GM21515 (cell line): Measurements from ENCODE around the gene OR2V2.
"Not testable (repeated sequence)": the region's sequence is repeated elsewhere in the genome, so short reads cannot be mapped to it uniquely, and the experiment has no call there.

Experiments
- ATAC-seq: cut with Tn5 transposase; IDR thresholded peaks from one replicate; pipeline ENCODE4 v1.9.1; 2021; ENCODE audit not compliant: unreplicated experiment

OR2V2 gene

DNA sequence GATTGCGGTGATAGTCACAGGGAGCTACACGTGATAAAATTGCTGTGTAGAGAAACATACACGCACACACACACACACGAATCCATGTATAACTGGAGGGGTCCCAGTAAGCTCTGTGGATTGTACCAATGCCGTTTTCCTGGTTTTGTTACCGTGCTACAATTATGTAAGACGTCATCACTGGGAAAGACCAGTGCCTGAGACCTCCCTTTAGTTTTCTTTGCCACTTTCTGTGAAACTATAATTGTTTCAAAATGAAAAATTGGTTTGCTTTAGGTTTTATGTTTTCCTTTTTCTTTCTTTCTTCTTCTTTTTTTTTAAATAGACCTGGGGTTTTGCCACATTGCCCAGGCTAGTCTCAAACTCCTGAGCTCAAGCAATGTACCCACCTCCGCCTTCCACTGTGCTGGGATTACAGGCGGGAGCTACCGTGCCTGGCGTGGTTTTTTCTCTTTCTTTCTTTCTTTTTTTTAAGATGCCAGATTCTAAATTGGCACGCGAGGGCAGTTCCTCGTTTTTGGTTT, 21.3 kb downstream of the OR2V2 start:
- ATAC-seq: no peak

- ATAC-seq: peak; percentile 29
Observed at GRCh38 chr5:181169459-181170236, 22.3 kb downstream of the OR2V2 start.

DNA sequence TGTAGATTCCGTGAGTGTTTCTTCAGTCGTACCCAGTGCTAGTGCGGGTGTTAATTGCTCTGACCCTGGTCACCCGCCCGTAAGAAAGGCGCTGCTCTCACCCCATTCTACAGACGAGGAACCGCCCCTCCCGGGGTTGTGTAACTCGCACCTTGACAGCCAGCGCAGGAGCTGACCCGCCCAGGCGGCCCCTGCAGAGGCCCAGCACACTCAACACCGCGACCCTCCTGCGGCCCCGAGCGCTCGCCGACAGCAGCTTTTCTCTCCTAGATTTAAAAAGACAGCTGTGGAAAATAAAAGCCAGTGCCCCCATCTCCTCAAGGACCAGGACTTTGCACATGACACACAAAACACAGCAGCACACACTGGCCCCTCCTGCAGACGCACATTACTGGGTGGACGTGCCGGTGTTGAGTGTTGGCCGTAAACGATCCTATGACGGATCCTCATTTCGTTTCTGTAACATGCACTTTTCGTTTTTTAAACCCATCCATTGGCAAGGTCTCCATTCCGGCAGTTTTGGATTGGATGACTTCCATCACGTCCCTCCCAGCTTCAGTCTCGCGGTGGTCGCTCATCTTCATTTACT, 22.9 kb downstream of the OR2V2 start:
- no peak for ATAC-seq

DNA sequence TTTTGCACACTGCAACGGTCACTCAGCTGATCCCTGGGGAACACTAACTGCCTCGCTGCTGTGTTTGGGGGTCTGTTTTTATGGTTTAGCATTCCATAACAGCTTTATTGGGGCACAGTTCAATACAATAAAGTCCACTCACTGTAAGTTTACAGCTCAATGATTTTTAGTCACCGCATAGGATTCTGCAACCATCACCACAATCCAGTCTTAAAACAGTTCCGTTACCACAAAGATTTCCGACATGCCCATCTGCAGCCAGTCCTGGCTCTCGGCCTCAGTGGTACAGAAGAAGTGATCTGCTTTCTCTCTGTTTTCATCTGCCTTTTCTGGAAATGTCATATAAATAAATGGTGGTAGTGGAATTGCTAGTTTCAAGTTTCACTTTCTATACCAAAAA, 23.6 kb downstream of the OR2V2 start:
- no peak for ATAC-seq

GRCh38 chr5:181171782-181172181, 24.4 kb downstream of the OR2V2 start:
- no peak for ATAC-seq

DNA sequence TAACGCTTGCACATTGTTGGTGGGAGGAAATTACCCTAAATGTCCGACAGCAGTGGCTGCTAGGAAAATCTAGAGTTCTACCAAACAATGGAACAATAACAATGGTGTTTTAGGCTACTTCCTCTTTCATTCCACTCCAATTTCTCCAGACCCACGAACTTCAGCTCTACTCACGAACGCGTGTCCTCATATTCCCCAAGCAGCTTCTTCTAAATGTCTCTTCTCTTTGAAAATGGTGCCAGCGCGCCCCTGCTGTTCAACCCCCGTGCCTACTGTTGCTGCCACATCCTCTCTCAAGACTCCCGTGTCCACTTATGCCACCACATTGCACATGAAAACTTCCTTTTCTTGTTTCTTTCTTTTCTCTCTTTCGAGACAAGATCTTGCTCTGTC, 25.6 kb downstream of the OR2V2 start:
- no peak for ATAC-seq

- ATAC-seq: no peak
Observed at GRCh38 chr5:181173420-181174342, 26.3 kb downstream of the OR2V2 start.

DNA sequence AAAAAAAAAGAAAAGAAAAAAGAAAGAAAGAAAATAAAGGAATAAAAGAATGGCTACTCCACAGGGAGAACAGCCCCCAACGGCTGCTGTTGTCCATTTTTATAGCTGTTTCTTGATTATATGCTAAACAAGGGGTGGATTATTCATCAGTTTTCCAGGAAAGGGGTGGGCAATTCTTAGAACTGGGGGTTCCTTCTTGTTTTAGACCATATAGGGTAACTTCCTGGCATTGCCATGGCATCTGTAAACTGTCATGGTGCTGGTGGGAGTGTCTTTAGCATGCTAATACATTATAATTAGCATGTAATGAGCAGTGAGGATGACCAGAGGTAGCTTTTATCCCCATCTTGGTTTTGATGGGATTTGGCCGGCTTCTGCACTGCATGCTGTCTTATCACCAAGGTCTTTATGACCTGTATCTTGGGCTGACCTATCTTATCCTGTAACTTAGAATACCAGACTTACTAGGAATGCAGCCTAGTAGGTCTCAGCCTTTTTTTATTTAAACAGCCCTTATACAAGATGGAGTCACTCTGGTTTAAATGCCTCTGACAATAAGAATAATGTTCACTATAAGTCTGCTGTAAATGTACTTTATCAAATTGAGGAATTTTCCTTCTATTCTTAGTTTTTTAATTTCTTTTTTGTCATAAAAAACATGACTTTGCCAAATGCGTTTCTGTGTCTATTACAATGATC, 29.0 kb downstream of the OR2V2 start:
- no peak for ATAC-seq

DNA sequence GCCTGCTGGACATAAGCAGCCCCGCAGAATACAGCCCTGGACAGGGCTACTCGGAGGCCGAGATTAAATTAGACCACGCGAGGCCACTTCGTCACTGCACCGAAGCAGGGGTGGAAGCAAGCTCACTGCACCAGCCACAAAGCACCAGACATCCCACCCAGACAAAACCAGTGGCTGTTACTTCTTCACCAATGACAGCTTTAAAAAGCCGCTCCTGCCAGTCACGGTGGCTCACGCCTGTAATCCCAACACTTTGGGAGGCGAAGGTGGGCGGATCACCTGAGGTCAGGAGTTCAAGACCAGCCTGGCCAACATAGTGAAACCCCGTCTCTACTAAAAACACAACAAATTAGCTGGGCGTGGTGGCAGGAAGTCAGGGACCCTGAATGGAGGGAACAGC, 30.2 kb downstream of the OR2V2 start:
- ATAC-seq: not testable (repeated sequence)

- ATAC-seq: no peak
Observed at GRCh38 chr5:181181650-181182565, 34.5 kb downstream of the OR2V2 start.

DNA sequence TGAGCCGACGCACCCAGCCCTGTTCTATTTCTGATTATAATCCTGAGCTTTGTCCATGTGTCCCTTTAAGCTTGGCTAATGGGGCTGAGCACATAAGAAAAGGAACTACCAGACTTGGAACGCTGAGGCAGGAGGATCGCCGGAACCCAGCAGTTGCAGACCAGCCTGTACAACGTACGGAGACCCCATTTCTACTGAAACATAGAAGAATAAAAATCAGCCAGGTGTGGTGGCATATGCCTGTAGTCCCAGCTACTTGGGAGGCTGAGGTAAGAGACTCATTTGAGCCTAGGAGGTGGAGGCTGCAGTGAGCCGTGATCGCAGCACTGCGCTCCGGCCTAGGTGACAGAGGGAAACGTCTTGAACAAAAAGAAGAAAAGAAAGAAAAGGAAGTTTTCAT, 35.3 kb downstream of the OR2V2 start:
- ATAC-seq: no peak

DNA sequence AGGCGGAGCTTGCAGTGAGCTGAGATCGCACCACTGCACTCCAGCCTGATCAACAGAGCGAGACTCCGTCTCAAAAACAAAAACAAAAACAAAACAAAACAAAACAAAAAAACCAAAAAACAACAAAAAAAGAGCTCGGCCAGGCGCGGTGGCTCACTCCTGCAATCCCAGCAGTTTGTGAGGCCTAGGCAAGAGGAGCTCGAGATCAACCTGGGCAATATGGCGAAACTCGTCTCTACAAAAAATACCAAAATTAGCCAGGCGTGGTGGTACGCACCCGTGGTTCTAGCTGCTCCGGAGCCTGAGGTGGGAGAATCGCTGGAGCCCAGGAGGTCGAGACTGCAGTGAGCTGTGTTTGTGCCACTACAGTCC, 37.4 kb downstream of the OR2V2 start:
- ATAC-seq: no peak

GRCh38 chr5:181185560-181185959, 38.2 kb downstream of the OR2V2 start:
- ATAC-seq: no peak

DNA sequence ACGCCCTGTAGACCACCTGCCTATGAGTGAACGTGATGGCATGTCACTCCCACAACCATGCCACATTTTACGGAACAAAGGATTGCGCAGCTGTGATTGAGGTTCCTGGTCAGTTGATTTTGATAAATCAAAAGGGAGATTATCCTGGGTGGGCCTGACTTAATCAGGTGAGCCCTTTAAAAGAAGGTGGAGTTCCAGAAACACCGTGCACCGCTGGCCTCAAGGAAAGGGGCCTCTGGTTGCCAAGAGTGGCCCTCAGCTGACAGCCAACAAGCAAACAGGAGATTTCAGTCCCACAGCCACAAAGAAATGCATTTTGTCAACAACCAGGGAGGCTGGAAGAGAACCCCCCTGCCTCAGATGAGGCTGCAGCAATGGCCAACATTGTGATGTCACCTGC, 38.6 kb downstream of the OR2V2 start:
- no peak for ATAC-seq

DNA sequence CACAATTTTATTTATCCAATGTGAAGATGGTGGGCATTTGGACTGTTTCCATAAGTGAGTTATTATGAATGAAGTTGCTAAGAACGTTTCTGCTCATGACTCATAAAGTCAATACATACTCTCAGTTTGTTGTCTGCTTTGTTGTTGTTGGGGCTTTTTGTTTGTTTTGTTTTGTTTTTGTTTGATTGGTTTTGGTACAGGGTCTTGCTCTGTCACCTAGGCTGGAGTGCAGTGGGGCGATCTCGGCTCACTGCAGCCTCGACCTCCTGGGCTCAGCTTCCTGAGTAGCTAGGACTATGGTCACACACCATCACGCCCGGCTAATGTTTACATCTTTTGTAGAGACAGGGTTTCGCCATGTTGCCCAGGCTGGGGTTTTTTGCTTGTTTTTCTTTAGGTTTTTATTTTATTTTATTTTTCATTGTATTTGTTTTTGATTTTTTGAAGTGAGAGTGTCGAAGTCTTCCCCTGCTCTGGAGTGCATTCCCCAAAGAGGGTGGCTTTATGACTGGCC, 39.7 kb downstream of the OR2V2 start:
- no peak for ATAC-seq

GRCh38 chr5:181187500-181188213, 40.3 kb downstream of the OR2V2 start:
- no peak for ATAC-seq

DNA sequence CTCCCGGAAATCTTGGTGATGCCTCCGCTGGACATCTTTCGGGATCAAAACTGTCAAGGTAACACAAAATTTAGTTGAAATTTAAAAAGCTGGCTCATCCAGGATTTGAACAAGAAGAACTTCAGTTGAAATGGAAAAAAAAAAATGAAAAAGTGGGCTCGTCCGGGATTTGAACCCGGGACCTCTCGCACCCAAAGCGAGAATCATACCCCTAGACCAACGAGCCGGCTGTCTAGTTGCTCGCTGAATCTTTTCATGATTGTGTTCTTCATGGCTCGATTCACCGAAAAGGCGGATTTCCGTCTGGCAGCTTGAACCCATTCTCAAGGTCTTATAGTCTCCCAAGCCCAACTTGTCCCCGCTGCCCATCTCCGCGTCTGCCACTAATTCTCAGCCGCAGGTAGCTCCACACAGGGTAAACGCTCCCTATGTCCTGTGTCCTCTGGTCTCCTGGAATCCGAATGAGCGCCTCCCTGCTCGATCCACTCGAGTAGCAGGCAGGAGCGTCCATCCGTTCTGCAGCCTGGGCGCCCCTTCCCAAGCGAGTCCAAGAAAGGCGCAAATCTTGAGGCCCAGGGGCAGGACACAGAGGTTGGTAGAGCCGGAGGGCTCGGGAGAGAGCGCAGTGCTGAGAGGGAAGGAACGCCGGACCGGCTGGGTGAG, 41.4 kb downstream of the OR2V2 start:
- no peak for ATAC-seq

GRCh38 chr5:181189363-181189961, 42.1 kb downstream of the OR2V2 start:
- no peak for ATAC-seq
